Femur (tissue), 1 donor: ENCODE data around the gene ACTRT2.

Experiments used
- DNase-seq: peaks from one replicate; pipeline ENCODE4 v3.0.0-alpha.2; 2017

Gene ACTRT2

GRCh38 chr1:3070309-3070643, 49.0 kb downstream of the ACTRT2 start:
- DNase-seq, result no peak

DNA sequence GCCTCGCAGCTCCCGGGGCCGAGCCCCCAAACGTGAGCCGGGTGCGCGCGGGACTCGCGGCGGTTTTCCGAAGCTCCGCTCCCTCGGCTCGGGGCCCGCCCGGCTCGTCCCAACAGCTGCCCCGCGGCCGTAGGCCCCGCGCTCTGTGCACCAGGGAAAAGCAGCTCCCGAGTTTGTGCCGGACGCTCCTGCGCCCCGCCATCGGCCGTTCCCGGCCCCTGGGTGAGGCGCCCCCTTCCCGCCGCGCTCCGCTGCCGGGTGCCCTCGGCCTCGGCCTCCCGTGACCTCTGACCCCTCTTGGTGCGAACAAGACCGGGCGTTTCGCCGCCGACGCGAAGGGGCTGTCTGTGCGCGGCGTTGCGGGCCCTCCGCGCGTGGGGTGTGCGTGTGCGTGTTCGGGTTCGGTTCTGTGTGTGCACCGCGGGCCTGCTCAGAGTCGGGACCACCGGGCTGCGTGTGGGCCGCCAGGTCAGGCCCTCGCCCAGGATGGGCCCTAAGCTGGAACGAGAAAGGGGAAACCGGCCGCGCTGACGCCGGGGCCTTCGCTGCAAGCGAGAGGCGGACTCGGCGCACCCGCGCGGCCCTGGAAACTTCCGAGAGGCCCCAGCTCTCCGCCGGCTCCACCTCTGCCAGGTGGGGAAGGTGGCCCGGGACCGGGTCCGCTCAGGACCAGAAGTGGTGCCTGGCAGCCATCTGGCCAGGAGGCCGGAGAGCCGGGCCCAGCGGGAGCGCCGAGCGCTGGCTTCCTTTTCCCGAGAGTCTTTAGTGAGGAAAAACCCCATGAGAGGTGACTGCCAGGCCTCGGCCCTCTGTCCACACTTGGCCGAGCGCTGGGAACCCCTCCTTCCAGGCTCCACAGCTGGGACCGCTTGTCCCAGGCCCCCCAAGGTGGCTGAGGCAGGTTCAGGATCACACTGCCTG, 49.6 kb downstream of the ACTRT2 start:
- DNase-seq, result no peak

DNA sequence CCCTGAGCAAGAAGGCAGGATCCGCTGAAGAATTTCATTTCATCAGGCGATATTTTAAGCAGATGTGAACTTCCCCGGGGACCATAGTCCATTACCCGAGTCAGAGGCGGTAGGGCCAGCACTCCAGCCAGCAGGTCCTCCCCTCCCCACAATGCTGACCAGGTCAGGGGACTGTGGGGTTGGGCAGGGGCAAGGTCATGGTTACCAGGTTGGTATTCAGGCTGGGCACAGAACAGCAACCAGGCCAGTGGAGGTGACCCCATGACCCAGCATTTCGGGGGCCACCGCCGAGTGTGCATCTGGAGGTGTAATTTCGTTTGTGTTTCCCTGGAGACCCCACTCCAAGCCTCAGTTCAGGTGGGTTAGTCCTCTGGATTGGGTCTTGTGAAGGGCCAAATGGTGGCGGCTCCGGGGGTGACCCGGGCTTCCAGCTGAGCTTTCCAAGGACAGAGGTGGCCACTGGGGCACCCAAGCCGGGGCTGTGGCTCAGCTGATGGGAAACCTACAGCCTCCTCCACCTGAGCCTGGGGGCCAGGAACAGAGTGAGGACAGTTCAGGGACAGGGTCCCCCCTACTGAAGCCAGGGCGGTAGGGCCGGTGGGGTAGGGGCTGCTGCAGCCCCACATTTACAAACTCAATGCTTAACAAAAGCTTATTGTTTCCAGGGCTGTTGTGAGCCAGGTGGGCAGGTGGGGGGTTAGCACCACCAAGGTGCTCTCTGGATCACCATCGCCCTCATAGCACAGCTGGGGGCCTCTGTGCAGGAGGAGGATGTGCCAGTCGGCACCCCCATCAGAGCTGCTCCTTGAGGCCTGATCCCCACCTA, 50.5 kb downstream of the ACTRT2 start:
- DNase-seq, result no peak
